Parathyroid adenoma (tissue), 2 donors: ENCODE results near the gene COPA.
A peak's percentile ranks its signal among the peaks of the same experiment; 100 is the strongest.

Experiments
- H2AFZ ChIP-seq: fragments of 300-600 bp; sonication (generic); one replicate; pipeline ENCODE4 v1.7.0; 2017; ENCODE audit warnings: antibody characterized with exemption, mild to moderate bottlenecking
- H3K27ac ChIP-seq: fragments of 300-600 bp; sonication (generic); one replicate; pipeline ENCODE4 v1.7.0; 2017
- H3K27me3 ChIP-seq: fragments of 300-600 bp; sonication (generic); one replicate; pipeline ENCODE4 v1.7.0; 2017; ENCODE audit warnings: low read length; ENCODE audit not compliant: control insufficient read depth, insufficient read depth
- H3K36me3 ChIP-seq: fragments of 300-600 bp; sonication (generic); one replicate; pipeline ENCODE4 v1.7.0; 2017; ENCODE audit warnings: low read length; ENCODE audit not compliant: control insufficient read depth, insufficient read depth
- H3K4me1 ChIP-seq: fragments of 300-600 bp; sonication (generic); one replicate; pipeline ENCODE4 v1.7.0; 2017; ENCODE audit warnings: control low read depth
- H3K4me2 ChIP-seq: fragments of 300-600 bp; sonication (generic); one replicate; pipeline ENCODE4 v1.7.0; 2017; ENCODE audit warnings: low read length
- H3K4me3 ChIP-seq: fragments of 300-600 bp; sonication (generic); one replicate; pipeline ENCODE4 v1.7.0; 2017; ENCODE audit warnings: low read depth, low read length
- H3K79me2 ChIP-seq: fragments of 300-600 bp; sonication (generic); one replicate; pipeline ENCODE4 v1.7.0; 2017; ENCODE audit warnings: control low read depth
- H3K9ac ChIP-seq: fragments of 300-600 bp; sonication (generic); one replicate; pipeline ENCODE4 v1.7.0; 2017; ENCODE audit warnings: mild to moderate bottlenecking
- H3K9me3 ChIP-seq: fragments of 300-600 bp; sonication (generic); one replicate; pipeline ENCODE4 v1.7.0; 2017; ENCODE audit warnings: low read length; ENCODE audit not compliant: control insufficient read depth
- CTCF ChIP-seq: fragments of 300-600 bp; sonication (generic); IDR thresholded peaks from one replicate; pipeline ENCODE4 v1.7.0; 2017; ENCODE audit warnings: antibody characterized with exemption, mild to moderate bottlenecking
- donor health status: primary hyperparathyroidism.

Gene COPA

GRCh38 chr1:160255781-160256300 is 87.2 kb downstream of the COPA start:
- Histone ChIP-seq H3K9me3 (no peaks in the 10 kb centered on the region), H3K4me1 (peaks cover 6% of the 10 kb centered on the region), H3K27me3 (no peaks in the 10 kb centered on the region), H3K9ac (no peak overlapping the region), H3K4me2 (no peak overlapping the region), H3K36me3 (no peaks in the 10 kb centered on the region), H3K79me2 (peaks cover 9% of the 10 kb centered on the region), H2AFZ (no peak overlapping the region), H3K4me3 (no peak overlapping the region), H3K27ac (no peak overlapping the region)
- no peak for TF ChIP-seq CTCF

GRCh38 chr1:160251687-160252526 is 91.1 kb downstream of the COPA start:
- H3K27me3 ChIP-seq, result no peaks in the 10 kb centered on the region
- no peaks in the 10 kb centered on the region for H3K9me3 ChIP-seq
- H3K9ac ChIP-seq, result no peak overlapping the region
- no peaks in the 10 kb centered on the region for H3K36me3 ChIP-seq
- no peak overlapping the region for H2AFZ ChIP-seq
- H3K4me2 ChIP-seq, result no peak overlapping the region
- H3K27ac ChIP-seq, result no peak overlapping the region
- H3K4me3 ChIP-seq, result no peak overlapping the region
- H3K79me2 ChIP-seq, result peaks cover 2% of the 10 kb centered on the region
- peak; percentile 59 for TF ChIP-seq CTCF
- peaks cover 2% of the 10 kb centered on the region for H3K4me1 ChIP-seq

GRCh38 chr1:160251011-160251410 is 92.0 kb downstream of the COPA start:
- no peak overlapping the region for H2AFZ ChIP-seq
- H3K4me2 ChIP-seq, result no peak overlapping the region
- H3K9ac ChIP-seq, result no peak overlapping the region
- no peak for TF ChIP-seq CTCF
- H3K27ac ChIP-seq, result no peak overlapping the region
- no peaks in the 10 kb centered on the region for H3K36me3 ChIP-seq
- no peaks in the 10 kb centered on the region for H3K27me3 ChIP-seq
- H3K4me3 ChIP-seq, result no peak overlapping the region
- H3K4me1 ChIP-seq, result no peaks in the 10 kb centered on the region
- no peaks in the 10 kb centered on the region for H3K9me3 ChIP-seq
- H3K79me2 ChIP-seq, result peaks cover 6% of the 10 kb centered on the region

DNA sequence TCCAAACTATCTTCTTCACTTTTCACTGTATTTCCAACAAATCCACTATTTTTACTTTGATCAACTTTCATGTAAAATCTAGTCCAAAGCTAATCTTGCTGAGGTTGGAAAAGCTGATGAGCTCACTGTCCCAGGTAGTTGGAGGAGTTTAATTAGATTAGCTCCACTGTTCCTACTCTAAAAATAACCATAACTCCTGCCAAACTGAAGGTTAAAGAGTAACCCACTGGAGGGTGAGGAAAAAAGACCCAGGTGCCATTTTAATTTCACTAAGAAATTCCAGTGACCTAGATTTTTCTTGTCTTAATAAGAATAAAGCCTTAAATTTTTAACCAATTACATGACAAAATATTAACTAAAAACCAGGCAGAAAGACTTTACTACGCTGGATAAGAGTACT is 96.0 kb downstream of the COPA start:
- Histone ChIP-seq H3K27ac (no peak overlapping the region), H3K9me3 (no peaks in the 10 kb centered on the region), H3K4me2 (peak overlapping the region; percentile 19), H3K36me3 (no peaks in the 10 kb centered on the region), H3K4me1 (peaks cover 5% of the 10 kb centered on the region), H3K79me2 (peaks cover 14% of the 10 kb centered on the region), H3K9ac (no peak overlapping the region), H3K4me3 (no peak overlapping the region), H3K27me3 (no peaks in the 10 kb centered on the region), H2AFZ (no peak overlapping the region)
- TF ChIP-seq CTCF, result no peak
